ENCODE results near the gene KIF16B. TPM values are rescaled to one million over a fixed set of nuclear protein-coding genes. Genes with fewer than 3 reads are reported as not detected.

Gene KIF16B
- total and polyA plus RNA-seq, 2 donors (not counting 3 experiments of a cell fraction or from before 2014, with no cell fraction given): 2.9 to 8.8 TPM

- no peaks in the 10 kb centered on the region for H3K9me1 ChIP-seq (replicated peaks; ENCODE audit: control insufficient read depth, extremely low read depth, insufficient read depth, low read length)
- H4K20me1 ChIP-seq (replicated peaks; ENCODE audit: control insufficient read depth, extremely low read depth, insufficient read depth, low read length): no peaks in the 10 kb centered on the region
- CTCF ChIA-PET: interaction anchor here (1.1 kb wide), 1 partner anchor 12 kb away, joined by 3 read pairs; no protein-coding TSS in a partner anchor
- H3K79me2 ChIP-seq (ENCODE audit: control insufficient read depth, insufficient read depth, low read length): no peaks in the 10 kb centered on the region
- dilution Hi-C loops (cut with MboI; ENCODE audit: extremely low pct_ligation_motif_present, low sequenced_read_pairs) (no loop called here), intact Hi-C loops (cut with micrococcal nuclease) (no loop called here)
- H2AFZ ChIP-seq (ENCODE audit: low read depth, low read length): no peak overlapping the region
- no peaks in the 10 kb centered on the region for H3K27me3 ChIP-seq (ENCODE audit: control insufficient read depth in 2 of 2, insufficient read depth in 2 of 2, low read length in 2 of 2)
- DNase-seq (ENCODE audit: low read depth, low spot score): no peak
- no TSS peak for BruUV-seq (replicated peaks)
- no peak overlapping the region for H3K4me2 ChIP-seq (ENCODE audit: insufficient read depth, low read length)
- H3K36me3 ChIP-seq (ENCODE audit: control insufficient read depth in 2 of 2, extremely low read depth in 1 of 2, insufficient read depth in 2 of 2, low read length in 2 of 2): no peaks in the 10 kb centered on the region
- FAIRE-seq: no peak
- no peak overlapping the region for H3K4me3 ChIP-seq (replicated peaks in 1 of 3; ENCODE audit: insufficient read depth in 1 of 3, low read depth in 1 of 3, low read length in 3 of 3)
- H3K27ac ChIP-seq (ENCODE audit: insufficient read depth, low read depth, low read length): no peak overlapping the region
- H3K9ac ChIP-seq (replicated peaks; ENCODE audit: extremely low read depth, insufficient read depth, low read length): no peak overlapping the region
- no peaks in the 10 kb centered on the region for H3K4me1 ChIP-seq (ENCODE audit: control insufficient read depth, extremely low read depth, insufficient read depth, low read length)
- no peak for TF ChIP-seq FOS (IDR thresholded peaks at IDR 0.05; ENCODE audit: borderline replicate concordance, insufficient read depth, low read length)
- TF ChIP-seq POLR2AphosphoS5 (IDR thresholded peaks at IDR 0.05; ENCODE audit: insufficient read depth, low read depth, low read length): no peak
- POLR2A ChIA-PET: no interaction called here
- peaks cover 2% of the 10 kb centered on the region for H3K9me3 ChIP-seq (replicated peaks; ENCODE audit: control insufficient read depth, insufficient read depth, low read length)
Measured at GRCh38 chr20:16246870-16247269, 326.4 kb downstream of the KIF16B start.

DNA sequence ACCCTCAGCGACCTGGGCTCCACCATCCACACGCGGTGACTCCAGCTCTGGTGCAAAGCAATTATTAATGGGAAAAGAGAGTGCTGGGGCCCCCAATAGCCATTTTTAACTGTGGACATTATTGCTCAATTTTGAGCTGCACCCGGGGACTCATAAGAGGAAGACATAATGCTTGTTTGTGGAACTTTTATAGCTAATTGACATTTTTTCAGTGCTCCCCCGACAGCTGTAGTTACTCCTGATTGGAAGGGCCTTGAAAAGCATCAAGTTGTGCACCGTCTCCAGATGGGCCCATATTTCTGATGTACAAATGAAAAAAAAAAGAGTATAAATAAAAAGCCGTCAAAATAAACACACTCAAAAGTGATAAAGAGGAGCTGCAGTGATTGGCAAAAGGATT lies 327.0 kb downstream of the KIF16B start:
- no peak for FAIRE-seq
- BruUV-seq (replicated peaks): no TSS peak
- no peak overlapping the region for H3K4me2 ChIP-seq (ENCODE audit: insufficient read depth, low read length)
- H2AFZ ChIP-seq (ENCODE audit: low read depth, low read length): no peak overlapping the region
- DNase-seq (ENCODE audit: low read depth, low spot score): no peak
- no peak overlapping the region for H3K4me3 ChIP-seq (replicated peaks in 1 of 3; ENCODE audit: insufficient read depth in 1 of 3, low read depth in 1 of 3, low read length in 3 of 3)
- H3K79me2 ChIP-seq (ENCODE audit: control insufficient read depth, insufficient read depth, low read length): no peaks in the 10 kb centered on the region
- no peaks in the 10 kb centered on the region for H3K9me1 ChIP-seq (replicated peaks; ENCODE audit: control insufficient read depth, extremely low read depth, insufficient read depth, low read length)
- no peak overlapping the region for H3K9ac ChIP-seq (replicated peaks; ENCODE audit: extremely low read depth, insufficient read depth, low read length)
- H3K27ac ChIP-seq (ENCODE audit: insufficient read depth, low read depth, low read length): no peak overlapping the region
- TF ChIP-seq JUN (IDR thresholded peaks at IDR 0.05; ENCODE audit: borderline replicate concordance, insufficient read depth, insufficient read length, low read depth) (no peak), MYC (IDR thresholded peaks at IDR 0.05; ENCODE audit: low read depth, low read length) (no peak), CTCF (IDR thresholded peaks at IDR 0.05; ENCODE audit: extremely low read depth in 1 of 2, insufficient read depth in 1 of 2, low read depth in 1 of 2, low read length in 2 of 2) (no peak)
- intact Hi-C loops (cut with micrococcal nuclease): no loop called here
- no peaks in the 10 kb centered on the region for H3K4me1 ChIP-seq (ENCODE audit: control insufficient read depth, extremely low read depth, insufficient read depth, low read length)
- peaks cover 2% of the 10 kb centered on the region for H3K9me3 ChIP-seq (replicated peaks; ENCODE audit: control insufficient read depth, insufficient read depth, low read length)
- ChIA-PET POLR2A (no interaction called here), CTCF (interaction anchor here (1.1 kb wide), 1 partner anchor 12 kb away, joined by 3 read pairs; no protein-coding TSS in a partner anchor)
- no peaks in the 10 kb centered on the region for H4K20me1 ChIP-seq (replicated peaks; ENCODE audit: control insufficient read depth, extremely low read depth, insufficient read depth, low read length)
- dilution Hi-C loops (cut with MboI; ENCODE audit: extremely low pct_ligation_motif_present, low sequenced_read_pairs): no loop called here
- H3K27me3 ChIP-seq (ENCODE audit: control insufficient read depth in 2 of 2, insufficient read depth in 2 of 2, low read length in 2 of 2): no peaks in the 10 kb centered on the region
- H3K36me3 ChIP-seq (ENCODE audit: control insufficient read depth in 2 of 2, extremely low read depth in 1 of 2, insufficient read depth in 2 of 2, low read length in 2 of 2): no peaks in the 10 kb centered on the region
